NB4 (cell line): ENCODE results near the gene OR4D6.

Source experiments
- DNase-seq: peaks from one replicate; pipeline ENCODE4 v3.0.0; 2010; ENCODE audit warnings: low read depth
- H3K4me3 ChIP-seq: one replicate; pipeline ENCODE4 v1.5.1; 2011; ENCODE audit warnings: mild to moderate bottlenecking, low read depth, low read length, moderate library complexity
- MYC ChIP-seq: IDR thresholded peaks from 2 replicates; pipeline ENCODE4 v1.6.1; 2011; ENCODE audit warnings: low read depth, low read length
- POLR2A ChIP-seq: IDR thresholded peaks from 2 replicates; pipeline ENCODE4 v1.6.1; 2011; ENCODE audit warnings: mild to moderate bottlenecking; ENCODE audit not compliant: insufficient read length; ENCODE audit errors: extremely low read depth
- TF ChIP-seq, protein P1 (sequence below): IDR thresholded peaks from one replicate; pipeline ENCODE4 v1.5.1; 2012; ENCODE audit warnings: low read depth, low read length
- TF ChIP-seq, protein P2 (sequence below): IDR thresholded peaks from 2 replicates; pipeline ENCODE4 v1.6.1; 2011; ENCODE audit warnings: low read depth, low read length

Gene OR4D6

DNA sequence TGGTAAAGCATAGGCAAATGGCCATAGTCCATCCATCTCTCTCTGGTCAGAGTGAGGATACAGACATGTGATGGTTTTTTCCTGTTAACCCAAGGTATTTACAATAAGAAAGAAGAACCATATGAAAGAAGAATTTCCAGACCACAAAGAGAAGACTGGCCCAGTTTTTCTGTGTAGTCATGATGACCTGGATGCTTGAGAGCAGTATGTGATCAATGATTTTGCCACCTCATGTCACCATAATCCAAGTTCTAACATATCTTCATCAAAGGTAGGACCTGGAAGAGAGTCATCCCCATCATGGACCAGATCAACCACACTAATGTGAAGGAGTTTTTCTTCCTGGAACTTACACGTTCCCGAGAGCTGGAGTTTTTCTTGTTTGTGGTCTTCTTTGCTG is at the start of gene OR4D6:
TSS of gene OR4D6 (plus strand) at position 301 of the 400 bp plus-strand sequence. CDS start at position 301, 0 bp downstream.
- DNase-seq = no peak
- H3K4me3 ChIP-seq = no peak within 1 kb of the TSS
- no peak for TF ChIP-seq POLR2A
- TF ChIP-seq, protein P1, sequence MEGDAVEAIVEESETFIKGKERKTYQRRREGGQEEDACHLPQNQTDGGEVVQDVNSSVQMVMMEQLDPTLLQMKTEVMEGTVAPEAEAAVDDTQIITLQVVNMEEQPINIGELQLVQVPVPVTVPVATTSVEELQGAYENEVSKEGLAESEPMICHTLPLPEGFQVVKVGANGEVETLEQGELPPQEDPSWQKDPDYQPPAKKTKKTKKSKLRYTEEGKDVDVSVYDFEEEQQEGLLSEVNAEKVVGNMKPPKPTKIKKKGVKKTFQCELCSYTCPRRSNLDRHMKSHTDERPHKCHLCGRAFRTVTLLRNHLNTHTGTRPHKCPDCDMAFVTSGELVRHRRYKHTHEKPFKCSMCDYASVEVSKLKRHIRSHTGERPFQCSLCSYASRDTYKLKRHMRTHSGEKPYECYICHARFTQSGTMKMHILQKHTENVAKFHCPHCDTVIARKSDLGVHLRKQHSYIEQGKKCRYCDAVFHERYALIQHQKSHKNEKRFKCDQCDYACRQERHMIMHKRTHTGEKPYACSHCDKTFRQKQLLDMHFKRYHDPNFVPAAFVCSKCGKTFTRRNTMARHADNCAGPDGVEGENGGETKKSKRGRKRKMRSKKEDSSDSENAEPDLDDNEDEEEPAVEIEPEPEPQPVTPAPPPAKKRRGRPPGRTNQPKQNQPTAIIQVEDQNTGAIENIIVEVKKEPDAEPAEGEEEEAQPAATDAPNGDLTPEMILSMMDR = no peak
- TF ChIP-seq, protein P2, sequence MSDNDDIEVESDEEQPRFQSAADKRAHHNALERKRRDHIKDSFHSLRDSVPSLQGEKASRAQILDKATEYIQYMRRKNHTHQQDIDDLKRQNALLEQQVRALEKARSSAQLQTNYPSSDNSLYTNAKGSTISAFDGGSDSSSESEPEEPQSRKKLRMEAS = no peak
- no peak for TF ChIP-seq MYC

DNA sequence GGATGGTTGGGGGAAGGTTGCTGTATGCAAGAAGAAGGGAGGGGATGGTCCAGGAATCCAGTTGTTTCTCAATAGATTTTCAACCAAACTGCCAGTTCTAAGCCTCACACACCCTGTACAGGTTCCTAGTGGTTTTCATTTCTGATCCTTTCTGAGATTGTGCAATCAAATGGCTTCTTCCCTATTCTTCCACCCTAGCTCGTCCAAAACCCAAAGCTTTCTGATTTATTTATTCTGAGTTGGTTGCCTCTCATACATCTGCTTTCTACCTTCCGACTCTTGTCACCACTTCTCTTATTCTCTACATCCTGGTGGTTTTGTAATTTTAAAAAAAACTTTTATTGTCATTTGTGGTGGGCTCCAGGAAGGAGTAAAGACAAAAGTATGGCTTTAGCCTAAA is 43.1 kb upstream of the OR4D6 start:
- peak; percentile 50 for DNase-seq
- H3K4me3 ChIP-seq = no peak overlapping the region
- TF ChIP-seq, protein P2 = no peak
- no peak for TF ChIP-seq POLR2A
- no peak for TF ChIP-seq MYC
- TF ChIP-seq, protein P1 = no peak

DNA sequence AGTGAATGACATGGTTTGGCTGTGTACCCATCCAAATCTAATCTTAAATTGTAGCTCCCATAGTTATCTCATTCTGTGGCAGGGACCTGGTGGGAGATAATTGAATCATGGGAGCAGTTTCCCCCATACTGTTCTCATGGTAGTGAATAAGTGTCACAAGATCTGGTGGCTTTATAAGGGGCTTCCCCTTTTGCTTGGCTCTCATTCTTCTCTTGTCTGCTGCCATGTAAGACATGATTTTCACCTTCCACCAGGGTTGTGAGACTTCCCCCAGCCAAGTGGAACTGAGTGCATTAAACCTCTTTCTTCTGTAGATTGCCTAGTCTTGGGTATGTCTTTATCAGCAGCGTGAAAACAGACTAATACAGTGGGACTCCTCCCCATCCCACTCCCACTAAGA is 41.6 kb upstream of the OR4D6 start:
- TF ChIP-seq, protein P2 = no peak
- TF ChIP-seq MYC (no peak), POLR2A (no peak)
- TF ChIP-seq, protein P1 = no peak
- H3K4me3 ChIP-seq = no peak overlapping the region
- DNase-seq = peak; percentile 5

DNA sequence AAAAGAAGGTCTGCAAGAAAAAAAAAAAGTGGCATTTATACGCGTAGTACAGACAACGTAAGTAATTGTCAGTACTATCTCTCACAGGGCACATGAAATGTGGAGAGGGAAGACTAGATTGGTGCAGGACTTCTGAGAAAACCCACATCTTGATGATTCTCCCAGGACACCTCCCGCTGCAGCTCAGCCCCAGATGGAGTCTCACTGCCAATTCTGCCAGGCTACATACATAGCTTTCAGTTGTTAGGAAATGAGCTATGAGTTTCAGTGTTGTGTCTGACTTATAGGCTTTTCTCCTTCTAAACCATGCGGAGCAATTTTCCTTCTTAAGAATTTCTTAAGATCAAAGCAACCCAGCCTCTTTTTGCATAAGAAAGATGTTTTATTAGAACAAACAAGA is 40.1 kb upstream of the OR4D6 start:
- no peak for DNase-seq
- no peak overlapping the region for H3K4me3 ChIP-seq
- TF ChIP-seq, protein P1 = no peak
- TF ChIP-seq MYC (no peak), POLR2A (no peak)
- TF ChIP-seq, protein P2 = no peak

DNA sequence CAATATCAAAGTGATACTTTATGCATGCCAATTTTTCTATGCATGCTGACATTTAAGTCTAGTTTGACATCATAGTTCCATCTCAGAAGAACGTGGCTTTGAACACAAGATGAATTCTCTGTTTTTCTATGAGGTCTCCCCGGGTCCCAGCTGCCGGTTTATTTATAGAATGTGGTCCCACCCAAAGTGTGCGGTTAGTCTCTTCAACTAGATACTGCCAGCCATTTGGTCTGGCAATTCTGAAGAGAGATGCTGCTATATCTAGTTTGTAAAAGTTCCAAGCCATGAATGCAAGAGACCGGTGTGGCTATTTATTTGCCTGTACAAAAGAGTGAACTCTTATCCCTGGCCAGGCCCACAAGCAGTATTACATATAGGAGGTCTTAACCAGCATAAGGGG is 39.7 kb upstream of the OR4D6 start:
- TF ChIP-seq MYC = no peak
- TF ChIP-seq, protein P1 = no peak
- TF ChIP-seq, protein P2 = no peak
- no peak for TF ChIP-seq POLR2A
- H3K4me3 ChIP-seq = no peak overlapping the region
- no peak for DNase-seq

DNA sequence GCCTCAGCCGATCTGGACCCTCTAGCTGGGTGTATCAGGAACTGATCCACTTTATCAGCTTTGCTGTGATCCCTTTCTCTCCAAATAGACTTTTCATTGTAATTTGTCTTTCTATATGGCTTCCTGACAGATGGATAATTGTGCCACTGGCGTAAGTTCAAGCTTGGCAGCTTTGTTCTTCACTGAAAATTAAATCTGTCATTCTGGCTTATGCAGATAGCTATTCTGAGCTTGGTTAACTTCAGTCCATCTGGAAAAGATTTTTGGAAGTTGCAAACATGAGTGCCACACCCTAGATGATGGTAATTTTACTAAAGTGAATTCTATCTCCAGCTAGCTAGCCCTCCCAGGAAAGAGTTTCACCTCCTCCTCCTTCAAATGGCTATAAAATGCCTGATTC is 38.6 kb upstream of the OR4D6 start:
- no peak for DNase-seq
- no peak overlapping the region for H3K4me3 ChIP-seq
- TF ChIP-seq POLR2A (no peak), MYC (no peak)
- TF ChIP-seq, protein P2 = no peak
- TF ChIP-seq, protein P1 = no peak
